Suprapubic skin (tissue), 3 donors: ENCODE measurements around the gene ROBO3.

Experiments
- CTCF ChIP-seq, 2 donors: fragments of 200-600 bp in 1 of 2; fragments of 450-650 bp in 1 of 2; sonication (generic) in 1 of 2; IDR thresholded peaks; one replicate each; pipeline ENCODE4 v1.5.1; 2016 to 2019; ENCODE audit warnings: antibody characterized with exemption in 2 of 2, mild to moderate bottlenecking in 1 of 2, moderate library complexity in 1 of 2
- EP300 ChIP-seq: sonication (generic); formaldehyde crosslinking; IDR thresholded peaks from one replicate; pipeline ENCODE4 v1.6.1; 2017; ENCODE audit warnings: antibody characterized with exemption
- POLR2A ChIP-seq, 2 donors: fragments of 450-650 bp; IDR thresholded peaks; one replicate each; pipeline ENCODE4 v1.6.1; 2017; ENCODE audit warnings: antibody characterized with exemption in 2 of 2, mild to moderate bottlenecking in 2 of 2, moderate library complexity in 2 of 2

DNA sequence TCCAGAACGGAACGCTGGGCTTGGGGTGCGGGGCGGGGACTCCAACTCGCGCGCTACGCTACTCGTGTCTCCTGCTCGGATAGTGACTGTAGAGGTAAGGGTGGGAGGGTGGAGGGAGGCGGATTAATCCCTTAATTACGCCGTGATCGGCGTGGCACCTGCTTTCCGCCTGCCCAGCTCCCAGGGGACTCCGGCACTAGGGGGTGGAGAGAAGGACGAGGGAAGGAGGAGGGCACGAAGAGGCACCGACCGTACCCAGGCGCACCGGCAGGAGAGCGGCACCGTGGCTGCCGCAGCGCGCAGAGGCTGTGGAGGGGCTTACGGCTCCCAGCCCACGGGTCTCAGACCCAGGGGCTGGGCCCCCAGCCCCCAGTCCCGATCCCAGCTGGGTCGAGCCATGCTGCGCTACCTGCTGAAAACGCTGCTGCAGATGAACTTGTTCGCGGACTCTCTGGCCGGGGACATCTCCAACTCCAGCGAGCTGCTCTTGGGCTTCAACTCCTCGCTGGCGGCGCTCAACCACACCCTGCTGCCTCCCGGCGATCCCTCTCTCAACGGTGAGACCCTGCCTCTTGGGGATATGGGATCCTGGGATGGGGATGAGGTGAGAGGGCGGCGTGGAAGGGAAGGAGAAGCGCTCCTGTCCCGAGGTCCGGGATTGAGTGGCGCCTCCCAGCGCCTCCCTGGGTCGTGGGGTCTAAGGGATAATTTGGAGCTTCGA, at the start of gene ROBO3:
- no peak for TF ChIP-seq CTCF (IDR thresholded peaks at IDR 0.05)
- no peak for TF ChIP-seq EP300
- no peak for TF ChIP-seq POLR2A (IDR thresholded peaks at IDR 0.05)
